Left lobe of liver (tissue), 2 donors: ENCODE data around the gene GHR. TPM values are rescaled to one million over a fixed set of nuclear protein-coding genes. Genes with fewer than 3 reads are reported as not detected.

ENCODE experiments used
- ATAC-seq: fragments of 200-7000 bp; cut with Tn5 transposase; one replicate; pipeline ENCODE4 v1.9.1; 2020; ENCODE audit warnings: mild to moderate bottlenecking, moderate library complexity
- DNase-seq: peaks from one replicate; pipeline ENCODE4 v3.0.0-alpha.2; 2020; ENCODE audit warnings: low spot score
- total RNA-seq: library from RNA; stranded (reverse); gene quantifications from one replicate; pipeline ENCODE4 v1.2.1, GENCODE V29; 2021
- donor health status: DM: no; HTN: no; CAD: no; lungs with moderate emphysema.
- donor health status: DM: no; HTN: yes; CAD: no.

Gene GHR
- total RNA-seq, 1 donor from 2014 or later = 76.6 TPM

GRCh38 chr5:42461507-42461906 lies 38.3 kb downstream of the GHR start:
- ATAC-seq = peak; percentile 69

GRCh38 chr5:42462083-42462482 lies 38.8 kb downstream of the GHR start:
- DNase-seq = no peak
- peak; percentile 18 for ATAC-seq

More at GRCh38 chr5:42461507-42461906, 38.3 kb downstream of the GHR start:
- DNase-seq = no peak

- DNase-seq (no peak), ATAC-seq (no peak)
Measured at GRCh38 chr5:42467572-42467971, 44.3 kb downstream of the GHR start.

- DNase-seq (no peak), ATAC-seq (no peak)
Measured at GRCh38 chr5:42467981-42468524, 44.8 kb downstream of the GHR start.

- ATAC-seq = peak; percentile 88
Measured at GRCh38 chr5:42483472-42484154, 60.4 kb downstream of the GHR start.

GRCh38 chr5:42487077-42487476 lies 63.8 kb downstream of the GHR start:
- ATAC-seq (no peak), DNase-seq (no peak)

More at GRCh38 chr5:42483472-42484154, 60.4 kb downstream of the GHR start:
- DNase-seq = no peak

GRCh38 chr5:42487821-42488220 lies 64.6 kb downstream of the GHR start:
- DNase-seq (no peak), ATAC-seq (no peak)

- no peak for DNase-seq
- ATAC-seq = no peak
Measured at GRCh38 chr5:42490831-42491230, 67.6 kb downstream of the GHR start.

- ATAC-seq = no peak
- no peak for DNase-seq
Measured at GRCh38 chr5:42491699-42492098, 68.5 kb downstream of the GHR start.

GRCh38 chr5:42492974-42493373 lies 69.7 kb downstream of the GHR start:
- no peak for ATAC-seq
- no peak for DNase-seq

GRCh38 chr5:42494414-42494813 lies 71.2 kb downstream of the GHR start:
- DNase-seq (no peak), ATAC-seq (no peak)

GRCh38 chr5:42495914-42496313 lies 72.7 kb downstream of the GHR start:
- no peak for ATAC-seq

GRCh38 chr5:42496397-42497156 lies 73.3 kb downstream of the GHR start:
- DNase-seq (no peak), ATAC-seq (peak; percentile 27)

More at GRCh38 chr5:42495914-42496313, 72.7 kb downstream of the GHR start:
- DNase-seq = no peak

- peak; percentile 42 for ATAC-seq
- DNase-seq = no peak
Measured at GRCh38 chr5:42498000-42498399, 74.8 kb downstream of the GHR start.

GRCh38 chr5:42499016-42499415 lies 75.8 kb downstream of the GHR start:
- ATAC-seq = peak; percentile 87
- peak; percentile 55 for DNase-seq

- DNase-seq (no peak), ATAC-seq (no peak)
Measured at GRCh38 chr5:42500003-42500599, 76.9 kb downstream of the GHR start.

- DNase-seq (no peak), ATAC-seq (no peak)
Measured at GRCh38 chr5:42502613-42503470, 79.6 kb downstream of the GHR start.

GRCh38 chr5:42506662-42507061 lies 83.4 kb downstream of the GHR start:
- ATAC-seq (no peak), DNase-seq (no peak)

GRCh38 chr5:42507451-42508097 lies 84.3 kb downstream of the GHR start:
- ATAC-seq = peak; percentile 16

GRCh38 chr5:42513246-42513645 lies 90.0 kb downstream of the GHR start:
- no peak for DNase-seq
- no peak for ATAC-seq

More at GRCh38 chr5:42507451-42508097, 84.3 kb downstream of the GHR start:
- no peak for DNase-seq
